IPS-15b (cell line): ENCODE measurements around the gene HIF3A.
"Not testable (repeated sequence)": the region's sequence is repeated elsewhere in the genome, so short reads cannot be mapped to it uniquely, and the experiment has no call there.

Experiments used
- H3K27me3 ChIP-seq: one replicate; pipeline ENCODE4 v1.6.1; 2013; ENCODE audit warnings: low read length; ENCODE audit not compliant: control insufficient read depth, insufficient read depth
- H3K36me3 ChIP-seq: one replicate; pipeline ENCODE4 v1.6.1; 2013; ENCODE audit warnings: low read length; ENCODE audit not compliant: control insufficient read depth, insufficient read depth
- H3K4me1 ChIP-seq: one replicate; pipeline ENCODE4 v1.6.1; 2013; ENCODE audit warnings: mild to moderate bottlenecking, low read length; ENCODE audit not compliant: control insufficient read depth, insufficient read depth
- H3K4me3 ChIP-seq: one replicate; pipeline ENCODE4 v1.5.1; 2013; ENCODE audit warnings: low read depth, low read length
- H3K9ac ChIP-seq: one replicate; pipeline ENCODE4 v1.6.1; 2013; ENCODE audit warnings: low read depth, mild to moderate bottlenecking, low read length
- H3K9me3 ChIP-seq: one replicate; pipeline ENCODE4 v1.6.1; 2013; ENCODE audit warnings: mild to moderate bottlenecking, low read length; ENCODE audit not compliant: control insufficient read depth, insufficient read depth

The HIF3A gene

GRCh38 chr19:46313540-46314469 lies 17.0 kb downstream of the HIF3A start:
- not testable (repeated sequence) for H3K9ac ChIP-seq, H3K4me1 ChIP-seq, H3K27me3 ChIP-seq, H3K9me3 ChIP-seq, H3K4me3 ChIP-seq
- H3K36me3 ChIP-seq = peaks cover 12% of the 10 kb centered on the region

GRCh38 chr19:46317339-46317738 lies 20.5 kb downstream of the HIF3A start:
- H3K9ac ChIP-seq = no peak overlapping the region
- peaks cover 3% of the 10 kb centered on the region for H3K36me3 ChIP-seq
- no peak overlapping the region for H3K4me3 ChIP-seq
- no peaks in the 10 kb centered on the region for H3K4me1 ChIP-seq
- H3K27me3 ChIP-seq = no peaks in the 10 kb centered on the region
- no peaks in the 10 kb centered on the region for H3K9me3 ChIP-seq

- peaks cover 4% of the 10 kb centered on the region for H3K36me3 ChIP-seq
- H3K9me3 ChIP-seq = no peaks in the 10 kb centered on the region
- H3K4me1 ChIP-seq = no peaks in the 10 kb centered on the region
- no peak overlapping the region for H3K9ac ChIP-seq
- no peaks in the 10 kb centered on the region for H3K27me3 ChIP-seq
- H3K4me3 ChIP-seq = no peak overlapping the region
Measured at GRCh38 chr19:46319613-46320012, 22.8 kb downstream of the HIF3A start.

- Histone ChIP-seq H3K9me3 (no peaks in the 10 kb centered on the region), H3K4me1 (no peaks in the 10 kb centered on the region), H3K4me3 (no peak overlapping the region), H3K9ac (no peak overlapping the region), H3K27me3 (no peaks in the 10 kb centered on the region), H3K36me3 (peaks cover 4% of the 10 kb centered on the region)
Measured at GRCh38 chr19:46320559-46320958, 23.7 kb downstream of the HIF3A start.

- H3K36me3 ChIP-seq = peaks cover 4% of the 10 kb centered on the region
- no peak overlapping the region for H3K4me3 ChIP-seq
- H3K27me3 ChIP-seq = no peaks in the 10 kb centered on the region
- no peaks in the 10 kb centered on the region for H3K4me1 ChIP-seq
- no peak overlapping the region for H3K9ac ChIP-seq
- no peaks in the 10 kb centered on the region for H3K9me3 ChIP-seq
Measured at GRCh38 chr19:46321653-46322052, 24.8 kb downstream of the HIF3A start.

GRCh38 chr19:46323227-46323626 lies 26.4 kb downstream of the HIF3A start:
- not testable (repeated sequence) for H3K36me3 ChIP-seq, H3K9me3 ChIP-seq, H3K4me3 ChIP-seq, H3K9ac ChIP-seq, H3K4me1 ChIP-seq, H3K27me3 ChIP-seq

- H3K9me3 ChIP-seq = peaks cover 12% of the 10 kb centered on the region
- no peaks in the 10 kb centered on the region for H3K27me3 ChIP-seq
- H3K36me3 ChIP-seq = peaks cover 12% of the 10 kb centered on the region
- no peak overlapping the region for H3K4me3 ChIP-seq
- H3K9ac ChIP-seq = no peak overlapping the region
- no peaks in the 10 kb centered on the region for H3K4me1 ChIP-seq
Measured at GRCh38 chr19:46324277-46324676, 27.4 kb downstream of the HIF3A start.

GRCh38 chr19:46326608-46327007 lies 29.8 kb downstream of the HIF3A start:
- Histone ChIP-seq H3K9me3 (peaks cover 12% of the 10 kb centered on the region), H3K4me3 (no peak overlapping the region), H3K9ac (no peak overlapping the region), H3K36me3 (peaks cover 19% of the 10 kb centered on the region), H3K27me3 (no peaks in the 10 kb centered on the region), H3K4me1 (no peaks in the 10 kb centered on the region)

- H3K9me3 ChIP-seq = peaks cover 12% of the 10 kb centered on the region
- no peak overlapping the region for H3K4me3 ChIP-seq
- peaks cover 20% of the 10 kb centered on the region for H3K36me3 ChIP-seq
- no peaks in the 10 kb centered on the region for H3K4me1 ChIP-seq
- H3K9ac ChIP-seq = no peak overlapping the region
- H3K27me3 ChIP-seq = no peaks in the 10 kb centered on the region
Measured at GRCh38 chr19:46328079-46328478, 31.2 kb downstream of the HIF3A start.

GRCh38 chr19:46330319-46330918 lies 33.6 kb downstream of the HIF3A start:
- Histone ChIP-seq H3K4me3 (no peak overlapping the region), H3K36me3 (peaks cover 17% of the 10 kb centered on the region), H3K9ac (no peak overlapping the region), H3K4me1 (no peaks in the 10 kb centered on the region), H3K27me3 (no peaks in the 10 kb centered on the region), H3K9me3 (peaks cover 12% of the 10 kb centered on the region)

GRCh38 chr19:46337487-46337886 lies 40.6 kb downstream of the HIF3A start:
- Histone ChIP-seq H3K27me3 (no peaks in the 10 kb centered on the region), H3K4me1 (no peaks in the 10 kb centered on the region), H3K4me3 (no peak overlapping the region), H3K36me3 (peaks cover 4% of the 10 kb centered on the region), H3K9ac (no peak overlapping the region), H3K9me3 (no peaks in the 10 kb centered on the region)

- Histone ChIP-seq H3K9ac (no peak overlapping the region), H3K4me3 (no peak overlapping the region), H3K27me3 (no peaks in the 10 kb centered on the region), H3K36me3 (peaks cover 4% of the 10 kb centered on the region), H3K4me1 (no peaks in the 10 kb centered on the region), H3K9me3 (no peaks in the 10 kb centered on the region)
Measured at GRCh38 chr19:46339446-46339845, 42.6 kb downstream of the HIF3A start.
